NCI-H2107 treated with DMSO at 0.1 percent for 48 hours (cell line): Measurements from ENCODE around the gene DOLK.
"Not testable (repeated sequence)": the region's sequence is repeated elsewhere in the genome, so short reads cannot be mapped to it uniquely, and the experiment has no call there.

Experiments
- DNase-seq: peaks from one replicate; lab custom pipeline; 2025; ENCODE audit not compliant: unreplicated experiment; lab: John Stamatoyannopoulos, UW

The DOLK gene

DNA sequence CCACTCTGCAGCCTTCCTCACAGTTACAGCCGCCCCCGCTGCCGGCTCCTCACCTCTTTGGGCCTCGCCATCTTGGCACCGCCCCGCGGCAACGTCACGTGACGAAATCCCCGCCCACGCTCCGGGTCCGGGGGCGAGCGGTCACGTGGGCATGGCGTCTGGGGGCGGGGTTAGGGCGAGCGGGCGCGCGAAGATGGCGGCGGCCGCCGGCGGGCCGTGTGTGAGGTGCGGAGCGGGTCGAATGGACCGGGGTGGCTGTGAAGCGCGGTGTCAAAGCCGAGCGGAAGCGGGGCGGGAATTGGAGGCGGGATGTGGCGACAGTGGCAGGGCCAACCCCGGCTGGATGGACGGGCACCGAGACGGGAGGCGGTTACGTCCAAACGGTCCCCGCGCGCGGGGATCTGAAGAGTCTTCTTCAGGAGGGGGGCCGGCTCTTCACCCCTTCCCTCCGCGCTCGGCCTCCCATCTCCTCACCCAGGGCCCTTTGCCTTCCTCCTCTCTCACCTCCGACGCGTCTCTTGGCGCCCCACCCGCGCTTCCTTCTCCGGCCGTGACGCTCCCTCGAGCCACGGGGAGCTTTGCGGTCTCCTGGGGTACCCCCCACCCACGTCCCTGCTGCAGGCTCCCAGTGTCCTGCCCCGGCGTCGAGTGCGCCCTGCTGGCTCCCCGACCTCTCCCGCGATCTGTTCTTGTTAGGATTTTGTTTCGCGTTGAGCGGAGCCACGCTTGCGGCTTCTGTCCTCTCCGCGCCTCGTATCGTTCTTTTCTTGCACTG lies at the start of gene DOLK, which contains the start of gene NUP188:
Gene DOLK, minus strand, starts transcription at position 77 of the 775 bp plus-strand sequence. CDS start 300 bp downstream, outside the sequence.
Gene NUP188, plus strand, starts transcription at position 173 of the 775 bp plus-strand sequence. Its CDS starts 21 bp downstream, at position 194.
- peak; percentile 58 for DNase-seq

DNA sequence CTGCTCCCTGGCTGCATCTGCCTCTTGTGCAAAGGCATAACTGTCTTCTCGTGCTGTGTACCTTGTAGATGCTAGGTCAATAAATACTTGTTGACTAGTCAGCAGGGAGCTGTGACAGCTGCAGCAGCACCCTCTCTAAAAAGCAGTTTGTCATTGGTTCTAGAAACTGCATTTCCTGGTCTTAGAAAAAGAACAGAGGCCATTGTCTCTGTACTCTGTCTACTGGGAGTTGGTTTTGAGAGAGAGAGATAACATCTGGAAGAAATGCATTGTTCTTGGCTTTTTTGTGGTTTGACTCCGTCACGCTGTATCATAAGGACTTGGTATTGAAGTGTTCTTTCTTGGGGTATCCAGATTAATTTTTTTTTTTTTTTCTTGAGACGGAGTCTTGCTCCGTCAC lies 48.4 kb upstream of the DOLK start:
- DNase-seq = peak; percentile 72

DNA sequence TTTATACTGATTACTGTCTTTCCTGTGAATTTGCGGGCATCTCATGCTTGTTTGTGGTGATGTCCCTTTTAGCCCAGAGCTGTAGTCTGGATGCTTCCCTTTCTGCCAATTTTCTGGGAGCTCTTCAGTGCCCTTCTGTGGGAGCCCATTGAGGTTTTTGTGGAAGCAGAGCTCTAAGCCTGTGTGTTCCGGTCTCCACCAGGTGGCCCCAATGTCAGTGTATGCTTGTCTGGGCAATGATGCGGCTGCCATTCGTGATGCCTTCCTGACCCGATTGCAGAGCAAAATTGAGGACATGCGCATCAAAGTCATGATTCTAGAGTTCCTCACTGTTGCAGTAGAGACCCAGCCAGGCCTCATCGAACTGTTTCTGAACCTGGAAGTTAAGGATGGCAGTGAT lies 45.6 kb upstream of the DOLK start:
- DNase-seq = peak; percentile 50

DNA sequence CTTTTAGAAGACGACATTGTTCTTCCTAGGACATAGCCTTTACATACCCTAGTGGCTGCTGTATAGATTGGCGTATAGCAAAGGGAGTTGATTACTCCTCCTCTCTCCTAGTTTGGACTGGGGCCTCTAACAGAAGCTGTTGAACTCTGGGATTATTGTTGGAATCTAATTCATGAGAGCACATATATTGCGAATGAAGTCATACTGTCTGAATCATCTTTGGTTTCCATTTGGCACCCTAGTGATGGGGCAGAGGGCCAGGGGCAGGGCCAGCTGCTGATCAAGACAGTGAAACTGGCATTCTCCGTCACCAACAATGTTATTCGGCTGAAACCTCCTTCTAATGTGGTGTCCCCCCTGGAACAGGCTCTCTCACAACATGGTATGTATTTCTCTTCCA lies 40.4 kb upstream of the DOLK start:
- no peak for DNase-seq

DNA sequence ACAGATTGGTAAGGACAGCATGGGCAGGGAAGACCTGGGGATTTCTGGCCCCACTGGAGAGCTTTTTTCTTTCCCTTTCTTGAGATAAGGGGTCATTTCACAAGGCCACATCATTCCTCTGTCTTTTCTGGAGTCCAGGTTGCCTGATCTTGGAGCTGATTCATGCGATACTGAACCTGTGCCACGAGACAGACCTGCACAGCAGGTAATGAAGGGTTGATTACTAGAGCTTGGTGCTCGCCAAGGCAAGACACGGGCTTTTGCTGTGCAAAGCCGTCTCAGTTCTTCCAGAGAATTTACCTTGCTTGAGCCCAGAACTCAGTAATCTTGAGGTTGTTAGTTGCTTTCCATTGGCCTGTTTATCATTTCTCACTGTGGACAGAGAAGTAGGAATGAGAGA lies 39.3 kb upstream of the DOLK start:
- DNase-seq = no peak

DNA sequence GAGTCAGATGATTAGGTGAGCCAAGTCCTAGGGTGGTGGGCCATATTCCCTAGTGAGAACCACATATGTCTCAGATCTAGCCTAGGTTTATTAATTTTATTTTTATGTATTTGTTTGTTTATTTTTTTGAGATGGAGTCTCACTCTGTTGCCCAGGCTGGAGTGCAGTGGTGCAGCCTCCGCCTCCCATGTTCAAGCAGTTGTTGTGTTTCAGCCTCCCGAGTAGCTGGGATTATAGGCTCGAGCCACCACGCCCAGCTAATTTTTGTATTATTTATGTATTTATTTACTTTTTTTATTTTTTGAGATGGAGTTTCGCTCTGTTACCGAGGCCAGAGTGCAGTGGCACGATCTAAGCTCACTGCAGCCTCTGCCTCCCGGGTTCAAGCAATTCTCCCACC lies 36.1 kb upstream of the DOLK start:
- no peak for DNase-seq

DNA sequence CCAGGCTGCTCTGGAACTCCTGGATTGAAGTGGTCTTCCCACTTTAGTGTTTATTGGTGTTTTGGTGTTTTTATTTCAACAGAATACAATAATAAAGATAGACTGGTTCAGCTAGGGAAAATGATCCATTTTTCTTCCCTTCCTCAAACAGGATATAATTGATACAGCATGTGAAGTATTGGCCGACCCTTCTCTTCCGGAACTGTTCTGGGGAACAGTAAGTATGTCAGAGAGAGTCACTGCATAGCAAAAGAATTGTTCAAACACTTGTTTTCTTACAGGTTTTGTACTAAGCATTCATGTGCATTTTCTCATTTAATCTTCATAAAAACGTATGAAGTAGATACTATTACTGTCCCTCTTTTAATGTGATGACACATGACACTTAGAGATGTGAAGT lies 31.7 kb upstream of the DOLK start:
- no peak for DNase-seq

DNA sequence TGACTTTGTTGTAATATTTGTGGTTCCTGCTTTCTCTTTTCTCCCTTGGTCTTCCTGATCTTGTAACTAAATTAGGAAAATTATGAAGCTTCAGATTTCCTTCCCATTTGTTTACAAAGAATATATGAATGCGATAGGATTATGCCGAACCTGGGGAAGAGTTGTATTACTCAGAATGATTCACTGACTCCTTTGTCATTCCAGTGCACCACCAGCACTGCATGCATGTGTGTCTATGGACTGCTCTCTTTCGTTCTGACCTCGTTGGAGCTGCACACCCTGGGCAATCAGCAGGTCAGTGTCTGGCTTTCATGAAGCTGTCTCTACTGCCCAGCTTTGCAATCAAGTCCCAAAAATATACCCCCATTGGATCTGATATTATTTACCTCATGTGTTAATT lies 25.6 kb upstream of the DOLK start:
- DNase-seq = no peak

DNA sequence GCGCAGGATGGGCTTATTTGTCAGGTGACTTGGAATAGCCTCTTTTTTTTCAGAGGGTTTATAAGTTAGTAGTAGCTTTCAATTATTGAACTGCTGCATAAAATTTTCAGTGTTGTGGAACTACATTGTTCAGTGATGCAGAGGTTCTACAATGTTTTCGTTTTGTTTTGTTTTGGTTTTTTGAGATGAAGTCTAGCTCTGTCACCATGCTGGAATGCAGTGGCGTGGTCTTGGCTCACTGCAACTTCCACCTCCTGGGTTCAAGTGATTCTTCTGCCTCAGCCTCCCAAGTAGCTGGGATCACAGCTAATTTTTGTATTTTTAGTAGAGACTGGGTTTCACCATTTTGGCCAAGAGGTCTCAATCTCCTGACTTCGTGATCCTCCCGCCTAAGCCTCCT lies 22.1 kb upstream of the DOLK start:
- no peak for DNase-seq

DNA sequence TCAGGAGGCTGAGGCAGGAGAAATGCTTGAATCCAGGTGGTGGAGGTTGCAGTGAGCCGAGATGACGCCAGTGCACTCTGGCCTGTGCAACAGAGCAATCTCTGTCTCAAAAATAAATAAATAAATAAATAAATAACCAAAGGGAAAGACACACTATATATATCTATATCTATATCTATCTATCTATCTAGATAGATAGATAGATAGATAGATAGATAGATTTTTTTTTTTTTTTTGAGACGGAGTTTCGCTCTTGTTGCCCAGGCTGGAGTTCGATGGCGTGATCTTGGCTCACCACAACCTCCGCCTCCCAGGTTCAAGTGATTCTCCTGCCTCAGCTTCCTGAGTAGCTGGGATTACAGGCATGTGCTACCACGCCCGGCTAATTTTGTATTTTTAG lies 14.0 kb upstream of the DOLK start:
- DNase-seq = not testable (repeated sequence)

DNA sequence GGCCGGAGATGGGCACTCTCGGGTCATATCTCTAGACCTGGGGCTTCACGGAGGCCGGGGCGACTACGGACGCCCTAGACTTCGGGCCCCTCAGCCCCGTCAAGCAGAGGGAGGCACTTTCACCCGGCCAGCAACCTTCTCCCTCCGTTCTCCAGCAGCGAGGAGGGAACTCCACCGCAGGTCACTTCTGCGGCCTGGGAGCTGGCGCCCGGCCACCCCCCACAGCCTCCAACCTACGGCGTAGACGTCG lies 201 bp downstream of the DOLK start:
- DNase-seq = no peak

DNA sequence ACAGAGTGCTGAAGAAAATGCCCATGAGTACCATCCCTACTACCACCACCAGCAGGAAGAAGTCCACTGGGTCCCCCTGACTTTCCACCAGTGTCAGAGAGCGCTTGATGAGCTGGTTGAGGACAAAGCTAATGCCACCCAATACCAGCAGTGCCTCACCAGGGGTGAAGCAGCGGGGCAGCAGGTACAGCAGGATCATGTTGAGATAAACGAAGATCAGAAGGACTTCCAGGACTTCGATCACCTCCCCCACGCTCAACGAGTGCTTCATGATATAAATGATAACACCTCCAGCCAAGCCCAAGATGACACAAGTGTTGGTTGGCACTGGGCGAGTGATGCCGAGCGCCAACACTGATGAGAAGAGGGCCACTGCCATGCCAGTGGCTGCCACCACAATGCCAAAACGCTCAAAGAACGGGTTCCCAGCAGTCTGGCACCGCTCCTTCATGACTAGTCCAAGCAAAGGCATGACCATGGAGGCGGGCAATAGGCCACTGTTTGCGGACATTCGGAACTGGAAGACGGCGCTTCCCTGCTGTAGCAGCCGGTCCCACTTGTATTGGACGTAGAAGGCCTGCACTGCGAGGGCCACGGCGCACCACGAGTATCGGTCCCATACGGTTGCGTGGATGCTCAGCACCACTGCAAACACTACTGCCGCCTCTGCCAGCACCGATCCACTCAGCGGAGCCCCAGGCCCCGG lies 679 bp downstream of the DOLK start:
- no peak for DNase-seq

DNA sequence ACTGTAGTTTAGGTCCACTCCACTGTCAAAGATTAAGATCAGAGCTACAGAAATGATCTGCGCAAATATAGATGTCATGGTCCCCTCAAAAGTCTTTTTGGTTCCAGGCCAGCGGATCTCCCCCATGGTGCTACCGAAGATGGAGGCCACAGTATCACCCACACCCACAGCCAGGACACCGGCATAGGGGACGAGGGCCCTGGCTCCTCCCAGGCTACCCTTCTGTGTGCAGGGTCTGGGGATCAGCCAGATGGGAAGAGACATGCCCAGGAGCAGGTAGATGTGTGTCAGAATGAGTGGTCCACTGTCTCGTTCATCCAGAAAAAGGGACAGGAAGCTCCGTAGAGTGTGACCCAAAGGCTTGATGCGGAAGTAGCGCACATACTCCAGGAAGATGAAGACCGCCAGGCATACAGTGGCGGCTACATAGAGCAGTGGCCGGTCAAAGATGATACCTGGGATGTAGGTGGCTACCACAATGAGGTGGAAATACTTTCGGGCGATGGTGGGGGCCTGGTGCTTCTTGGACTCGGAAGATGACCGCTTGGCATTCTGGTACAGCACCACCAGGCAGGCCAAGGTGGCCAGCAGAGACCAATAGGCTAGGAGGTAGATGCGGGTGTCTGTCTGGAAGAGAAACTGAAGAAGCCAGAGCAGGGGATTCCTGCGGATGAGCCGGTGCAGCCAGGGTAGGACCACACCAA lies 1.5 kb downstream of the DOLK start:
- DNase-seq = no peak

DNA sequence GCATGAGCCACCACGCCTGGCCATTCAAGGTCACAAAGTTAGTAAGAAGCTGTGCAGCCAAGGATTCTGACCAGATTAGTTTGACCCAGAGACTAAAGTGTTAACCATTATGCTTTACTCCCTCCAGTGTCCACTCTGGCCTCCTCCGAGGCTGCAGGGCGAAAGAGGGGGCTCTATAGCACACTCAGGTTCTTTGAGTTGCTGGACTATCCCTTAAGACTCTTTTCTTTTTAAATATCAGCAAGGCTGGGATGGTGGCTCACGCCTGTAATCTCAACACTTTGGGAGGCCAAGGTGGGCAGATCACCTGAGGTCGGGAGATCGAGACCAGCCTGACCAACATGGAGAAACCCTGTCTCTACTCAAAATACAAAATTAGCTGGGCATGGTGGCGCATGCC lies 2.4 kb downstream of the DOLK start:
- not testable (repeated sequence) for DNase-seq

DNA sequence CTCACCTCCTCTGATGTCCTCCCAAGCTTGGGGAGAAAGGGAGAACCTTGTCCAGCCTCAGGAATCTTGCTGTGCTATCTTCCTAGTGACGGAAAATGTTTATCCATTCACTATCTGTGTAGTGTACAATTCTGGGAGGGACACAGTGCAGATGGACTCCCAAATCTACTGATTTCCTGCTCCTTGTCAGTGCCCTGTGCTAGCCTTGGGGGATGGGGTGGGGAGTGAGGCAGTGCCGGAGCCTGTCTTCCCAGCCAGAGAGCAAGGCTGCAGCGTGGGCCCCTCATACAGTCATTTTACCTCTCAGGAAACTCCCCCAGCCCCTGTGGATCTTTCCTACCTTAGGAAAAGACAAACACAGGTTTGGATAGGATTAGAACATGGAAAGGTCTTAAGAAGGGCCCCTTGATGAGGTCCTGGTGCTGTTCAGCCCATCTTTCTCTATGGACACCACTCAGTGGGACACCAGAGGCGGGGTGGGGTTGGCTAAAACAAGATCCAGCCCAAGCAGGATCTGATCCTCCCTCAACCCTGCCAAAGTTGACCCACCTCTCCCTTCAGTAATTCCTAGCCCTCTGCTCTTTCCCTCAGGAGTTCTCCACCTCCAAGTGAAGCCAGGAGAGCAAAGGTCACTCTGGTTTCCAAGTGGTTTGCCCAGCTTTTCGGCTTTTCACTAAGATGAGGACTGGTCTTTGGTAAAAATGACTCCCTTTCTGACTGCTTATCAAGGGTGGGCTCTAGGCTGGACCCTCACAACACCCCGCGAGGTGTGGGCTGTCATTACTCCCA lies 3.4 kb downstream of the DOLK start:
- no peak for DNase-seq

DNA sequence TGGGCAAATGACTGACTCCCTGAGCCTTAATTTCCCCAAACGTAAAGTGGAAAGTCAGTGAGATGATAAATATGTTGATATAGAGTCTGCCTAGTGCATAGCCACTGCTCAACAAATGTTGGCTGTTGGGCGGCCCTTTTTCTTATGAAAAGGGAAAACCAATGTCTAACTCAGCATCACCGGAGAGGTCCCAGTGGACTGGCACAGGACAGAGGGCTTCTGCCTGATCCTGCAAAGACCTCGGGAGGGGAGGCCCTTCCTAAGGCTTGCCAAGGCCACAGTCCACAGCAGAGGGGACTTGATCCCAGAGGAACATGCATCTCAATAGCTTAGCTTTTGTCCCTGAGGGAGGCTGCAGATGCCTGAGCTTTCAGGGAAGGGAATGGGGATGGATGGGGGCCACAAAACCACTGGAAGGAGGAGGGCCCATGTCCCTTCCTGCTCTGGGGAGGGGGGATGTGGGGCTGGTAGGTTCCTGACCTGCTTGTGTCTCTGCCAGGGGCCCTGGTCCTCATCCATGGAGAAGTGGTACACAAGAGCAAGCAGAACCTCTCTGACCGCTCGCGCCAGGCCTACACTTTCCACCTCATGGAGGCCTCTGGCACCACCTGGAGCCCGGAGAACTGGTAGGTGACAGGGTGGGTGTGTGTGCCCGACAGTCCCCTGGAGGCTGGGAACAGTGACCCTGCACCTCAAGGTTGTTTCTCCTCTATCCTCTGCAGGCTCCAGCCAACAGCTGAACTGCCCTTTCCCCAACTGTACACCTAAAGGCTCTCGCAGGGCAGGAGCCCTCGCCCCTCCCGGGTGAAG lies 6.3 kb downstream of the DOLK start:
- DNase-seq = no peak

DNA sequence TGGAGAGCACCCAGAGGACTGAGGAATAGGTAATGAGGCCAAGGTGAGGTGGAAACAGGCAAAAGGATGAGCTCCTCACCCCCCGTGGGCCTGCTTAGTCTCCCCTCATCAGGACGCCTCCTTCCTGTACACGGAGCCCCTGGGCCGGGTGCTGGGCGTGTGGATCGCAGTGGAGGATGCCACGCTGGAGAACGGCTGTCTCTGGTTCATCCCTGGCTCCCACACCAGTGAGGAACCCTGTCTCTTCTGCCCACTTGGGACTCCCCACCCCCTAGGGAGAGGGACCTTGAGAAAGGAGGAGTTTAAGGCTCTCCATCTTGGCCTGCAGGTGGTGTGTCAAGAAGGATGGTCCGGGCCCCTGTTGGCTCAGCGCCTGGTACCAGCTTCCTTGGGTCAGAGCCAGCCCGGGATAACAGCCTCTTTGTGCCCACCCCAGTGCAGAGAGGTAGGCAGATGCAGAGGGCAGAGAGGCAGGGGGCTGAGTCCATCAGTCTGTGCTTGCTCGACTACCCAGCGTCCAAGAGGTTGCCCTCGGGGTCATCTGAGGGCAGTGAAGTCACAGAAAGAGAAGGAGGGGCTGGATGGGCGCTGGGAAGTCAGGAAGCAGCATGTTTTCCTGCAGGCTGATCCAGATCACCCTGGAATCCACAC lies 7.0 kb downstream of the DOLK start:
- no peak for DNase-seq

DNA sequence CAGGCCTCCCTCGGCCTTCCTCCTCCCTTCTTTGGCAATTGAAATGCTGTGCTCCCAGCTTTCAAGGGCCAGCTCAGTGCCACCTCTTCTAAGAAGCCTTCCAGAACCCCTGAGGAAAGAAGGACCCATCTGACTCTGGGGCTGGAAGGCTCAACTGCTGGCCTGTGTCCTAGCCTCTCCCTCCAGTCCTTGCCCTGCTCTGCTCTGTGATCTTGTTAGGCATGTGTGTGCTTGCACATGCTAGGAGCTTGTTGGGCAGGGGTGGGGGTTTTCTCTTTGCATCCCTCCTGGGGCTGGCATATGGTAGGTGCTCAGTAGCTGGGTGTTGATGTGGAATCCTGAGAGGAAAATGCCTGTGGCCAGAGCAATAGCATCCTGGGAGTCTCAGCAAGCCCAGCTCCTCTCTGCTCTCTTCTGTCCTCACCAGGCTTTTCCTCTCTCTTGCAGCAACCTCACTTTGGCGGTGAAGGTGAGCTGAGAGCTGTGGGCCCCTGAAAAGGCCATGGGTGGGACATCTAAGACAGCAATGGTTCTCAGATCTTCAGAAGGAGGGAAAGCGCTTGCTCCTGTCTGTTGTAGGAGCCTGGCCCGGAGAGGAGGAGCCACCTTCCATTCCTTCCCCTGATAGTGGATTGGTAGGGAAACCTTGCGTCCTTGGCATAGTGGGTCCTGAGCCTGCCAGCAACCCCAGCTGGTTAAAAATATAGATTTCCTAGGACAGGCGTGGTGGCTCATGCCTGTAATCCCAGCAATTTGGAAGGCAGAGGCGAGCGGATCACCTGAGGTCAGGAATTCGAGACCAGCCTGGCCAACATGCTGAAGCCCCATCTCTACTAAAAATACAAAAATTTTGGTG lies 9.9 kb downstream of the DOLK start:
- no peak for DNase-seq
